Psoas muscle (tissue), 8 donors: ENCODE results near the gene CNOT9. TPM values are rescaled to one million over a fixed set of nuclear protein-coding genes. Genes with fewer than 3 reads are reported as not detected.
"Not testable (repeated sequence)": the region's sequence is repeated elsewhere in the genome, so short reads cannot be mapped to it uniquely, and the experiment has no call there.

ENCODE experiments used
- ATAC-seq, 4 donors: fragments of 200-7000 bp; cut with Tn5 transposase; one replicate each; pipeline ENCODE4 v1.9.1; 2020; ENCODE audit warnings: moderate library complexity in 3 of 4, mild to moderate bottlenecking in 2 of 4
- DNase-seq, 2 donors: peaks; one replicate each; pipeline ENCODE4 v3.0.0-alpha.2; 2020
- H3K27ac ChIP-seq: fragments of 200-600 bp; one replicate; pipeline ENCODE4 v1.8.0; 2022
- H3K27me3 ChIP-seq, 3 donors: fragments of 200-600 bp in 1 of 3; one replicate each; pipeline versions ENCODE4 v1.6.1 to v1.8.0; 2013 to 2022; ENCODE audit warnings: low read length in 2 of 3, mild to moderate bottlenecking in 2 of 3, moderate library complexity in 1 of 3; ENCODE audit not compliant: insufficient read depth in 3 of 3
- H3K36me3 ChIP-seq, 2 donors: fragments of 200-600 bp in 1 of 2; one replicate each; pipeline versions ENCODE4 v1.6.1 to v1.8.0; 2013 to 2022; ENCODE audit warnings: low read depth in 1 of 2, mild to moderate bottlenecking in 1 of 2, moderate library complexity in 1 of 2; ENCODE audit not compliant: insufficient read depth in 1 of 2
- H3K4me1 ChIP-seq: fragments of 200-600 bp; one replicate; pipeline ENCODE4 v1.8.0; 2022
- H3K4me3 ChIP-seq: fragments of 200-600 bp; one replicate; pipeline ENCODE4 v1.8.0; 2022; ENCODE audit warnings: mild to moderate bottlenecking
- H3K9me3 ChIP-seq: fragments of 200-600 bp; one replicate; pipeline ENCODE4 v1.8.0; 2022
- CTCF ChIP-seq: fragments of 200-600 bp; IDR thresholded peaks from one replicate; pipeline ENCODE4 v1.8.0; 2022; ENCODE audit warnings: antibody characterized with exemption
- WGBS, 3 donors: extraction: QIAGEN DNeasy Blood & Tissue Kit; methylation state at CpG; one replicate each; pipeline versions ENCODE4 v1.1.6 to v1.1.7; 2013; 5-methylcytosine and 5-hydroxymethylcytosine counted together
- intact Hi-C, 2 donors: fragments of 100-400 bp; cut with DNase I; formaldehyde crosslinking; loops; one replicate each; pipeline versions ENCODE4 v1.11.0 to v1.14.2; 2022
- polyA plus RNA-seq, 3 donors: library from polyadenylated mRNA; stranded (reverse); fragments of 200-250 nt; gene quantifications; one replicate each; pipeline ENCODE4 v1.2.3, GENCODE V29; 2013
- total RNA-seq, 4 donors: library from RNA; stranded (reverse); fragmentation: NEBNext Ultra II Directional in 2 of 4; extraction: Animal tissue kit (Norgen Biotek cat#: 25700) in 2 of 4; gene quantifications; one replicate each; pipeline versions ENCODE4 v1.2.1 to v1.2.4, GENCODE V29; 2021 to 2023
- donor health status: healthy with polysubstance abuse.
- donor health status: DM: no; HTN: no; CAD: no; lungs with moderate emphysema.
- donor health status: Bipolar disorder and iron deficiency.
- donor health status: healthy.
- donor health status: DM: yes; HTN: yes; CAD: no.
- donor health status: DM: no; HTN: no; CAD: no.
- donor health status: DM: no; HTN: no; CAD: no.
- donor health status: DM: yes; HTN: yes; CAD: no.

Gene CNOT9
- total and polyA plus RNA-seq, 7 donors = 12.3 to 22.9 (median 17.9) TPM

- peaks cover 0 to 94% of the 10 kb centered on the region in 2 donors for H3K36me3 ChIP-seq
- H3K4me3 ChIP-seq = no peak overlapping the region
- H3K27ac ChIP-seq = no peak overlapping the region
- no peak for TF ChIP-seq CTCF
- H3K27me3 ChIP-seq = no peaks in the 10 kb centered on the region
- ATAC-seq (no peak), DNase-seq (no peak)
- intact Hi-C loops = loop anchor here in 1 of 2 donors (10.0 kb wide), 1 partner anchor 53 kb away; no protein-coding TSS in a partner anchor
- no peaks in the 10 kb centered on the region for H3K9me3 ChIP-seq
- no peaks in the 10 kb centered on the region for H3K4me1 ChIP-seq
These were observed 21.1 kb upstream of the CNOT9 start for GRCh38 chr2:218547511-218547910.

GRCh38 chr2:218547978-218548377 is 20.7 kb upstream of the CNOT9 start:
- Histone ChIP-seq H3K4me3 (no peak overlapping the region), H3K27me3 (no peaks in the 10 kb centered on the region), H3K9me3 (no peaks in the 10 kb centered on the region), H3K27ac (no peak overlapping the region), H3K4me1 (no peaks in the 10 kb centered on the region), H3K36me3 (peaks cover 0 to 94% of the 10 kb centered on the region in 2 donors)
- intact Hi-C loops = loop anchor here in 1 of 2 donors (10.0 kb wide), 1 partner anchor 53 kb away; no protein-coding TSS in a partner anchor
- DNase-seq (no peak), ATAC-seq (no peak)
- no peak for TF ChIP-seq CTCF

- H3K4me3 ChIP-seq, H3K27me3 ChIP-seq, H3K4me1 ChIP-seq, DNase-seq, ATAC-seq, H3K27ac ChIP-seq, H3K9me3 ChIP-seq: not testable (repeated sequence)
- 94 to 96% (median 95%) methylated on average over 3 of the region's 3 CpGs for WGBS, 3 donors
- H3K36me3 ChIP-seq = peaks cover 6 to 92% of the 10 kb centered on the region in 2 donors
- intact Hi-C loops = loop anchor here in 1 of 2 donors (10.0 kb wide), 1 partner anchor 69 kb away; no protein-coding TSS in a partner anchor
These were observed 14.4 kb upstream of the CNOT9 start for GRCh38 chr2:218554225-218554624.

- Histone ChIP-seq H3K9me3 (no peaks in the 10 kb centered on the region), H3K4me3 (no peak overlapping the region), H3K27me3 (no peaks in the 10 kb centered on the region), H3K4me1 (no peaks in the 10 kb centered on the region), H3K27ac (no peak overlapping the region), H3K36me3 (peaks cover 6 to 92% of the 10 kb centered on the region in 2 donors)
- no peak for TF ChIP-seq CTCF
- ATAC-seq = no peak
- DNase-seq = no peak
- intact Hi-C loops = loop anchor here in 1 of 2 donors (10.0 kb wide), 1 partner anchor 71 kb away; no protein-coding TSS in a partner anchor
- WGBS, 3 donors = 87 to 91% (median 88%) methylated on average over 4 of the region's 4 CpGs
These were observed 13.1 kb upstream of the CNOT9 start for GRCh38 chr2:218555527-218555926.

GRCh38 chr2:218557941-218558340 is 10.7 kb upstream of the CNOT9 start:
- Histone ChIP-seq H3K4me1 (no peaks in the 10 kb centered on the region), H3K27ac (no peak overlapping the region), H3K9me3 (no peaks in the 10 kb centered on the region), H3K4me3 (no peak overlapping the region), H3K36me3 (peaks cover 6 to 90% of the 10 kb centered on the region in 2 donors), H3K27me3 (no peaks in the 10 kb centered on the region)
- 55 to 75% (median 74%) methylated on average over 2 of the region's 2 CpGs for WGBS, 3 donors
- DNase-seq = no peak
- no peak for ATAC-seq
- no peak for TF ChIP-seq CTCF
- intact Hi-C loops = loop anchor here in 1 of 2 donors (10.0 kb wide), 1 partner anchor 73 kb away; no protein-coding TSS in a partner anchor
